A673 (cell line): ENCODE data around the gene ZNF366. TPM values are rescaled to one million over a fixed set of nuclear protein-coding genes. Genes with fewer than 3 reads are reported as not detected.

Experiments used
- BruUV-seq: library from RNA; stranded (reverse); fragments of 400-500 nt; replicated peaks from 2 replicates; lab custom pipeline; 2021; lab: Mats Ljungman, UMichigan
- CTCF ChIA-PET: fragments of 300-600 bp; sonication (Branson Sonifier 250); formaldehyde crosslinking; loops from one replicate; lab custom pipeline; 2022; ENCODE audit warnings: antibody characterized with exemption; lab: Charles Lee
- POLR2A ChIA-PET: fragments of 300-600 bp; sonication (Branson Sonifier 250); formaldehyde crosslinking; loops from one replicate; lab custom pipeline; 2022; ENCODE audit warnings: antibody characterized with exemption; ENCODE audit not compliant: low non-redundant PET; lab: Charles Lee
- DNase-seq: peaks from one replicate; pipeline ENCODE4 v3.0.0-alpha.2; 2015; ENCODE audit warnings: low spot score
- H3K27ac ChIP-seq: fragments of 200-600 bp; sonication (generic); 2 replicates; pipeline ENCODE4 v1.5.1; 2016; ENCODE audit warnings: mixed run types, low read depth, mild to moderate bottlenecking, mixed read lengths, antibody characterized with exemption, low read length; ENCODE audit not compliant: poor library complexity, severe bottlenecking
- H3K27me3 ChIP-seq: fragments of 200-600 bp; sonication (generic); replicated peaks from 2 replicates; pipeline ENCODE4 v1.6.1; 2017; ENCODE audit warnings: mixed run types, low read depth, mild to moderate bottlenecking, mixed read lengths, antibody characterized with exemption, low read length; ENCODE audit not compliant: insufficient read depth, poor library complexity
- H3K36me3 ChIP-seq: fragments of 200-600 bp; sonication (generic); 2 replicates; pipeline ENCODE4 v1.6.1; 2016; ENCODE audit warnings: mixed run types, mild to moderate bottlenecking, mixed read lengths, antibody characterized with exemption, low read length; ENCODE audit not compliant: insufficient read depth, poor library complexity, severe bottlenecking
- H3K4me1 ChIP-seq: fragments of 200-600 bp; sonication (generic); 2 replicates; pipeline ENCODE4 v1.6.1; 2017; ENCODE audit warnings: mixed run types, mild to moderate bottlenecking, mixed read lengths, antibody characterized with exemption, low read length; ENCODE audit not compliant: insufficient read depth, poor library complexity, severe bottlenecking
- H3K4me3 ChIP-seq: fragments of 200-600 bp; sonication (generic); 2 replicates; pipeline ENCODE4 v1.5.1; 2016; ENCODE audit warnings: low read depth, mixed run types, mild to moderate bottlenecking, mixed read lengths, low read length; ENCODE audit not compliant: poor library complexity, severe bottlenecking
- H3K9me3 ChIP-seq: fragments of 200-600 bp; sonication (generic); 2 replicates; pipeline ENCODE4 v1.6.1; 2016; ENCODE audit warnings: mixed run types, low read depth, mild to moderate bottlenecking, mixed read lengths, antibody characterized with exemption, low read length; ENCODE audit not compliant: poor library complexity, severe bottlenecking
- CTCF ChIP-seq: fragments of 300-800, 200-600 bp; sonication (generic); conservative IDR thresholded peaks from 2 replicates; pipeline ENCODE4 v1.5.1; 2017; ENCODE audit warnings: low read depth, mild to moderate bottlenecking, antibody characterized with exemption, low read length, moderate library complexity, mixed read lengths
- EZH2 ChIP-seq: fragments of 200-600 bp; sonication (generic); IDR thresholded peaks from 2 replicates; pipeline ENCODE4 v1.6.1; 2017; ENCODE audit warnings: borderline replicate concordance, low read depth, mild to moderate bottlenecking, mixed read lengths, antibody characterized with exemption, low read length; ENCODE audit not compliant: poor library complexity, severe bottlenecking
- intact Hi-C: fragments of 100-400 bp; cut with micrococcal nuclease; formaldehyde crosslinking; loops from one replicate; pipeline ENCODE4 v1.10.0; 2022; ENCODE audit not compliant: unreplicated experiment
- total RNA-seq: library from RNA; stranded (reverse); gene quantifications from 2 replicates; pipeline ENCODE4 v1.2.3, GENCODE V29; 2021

Gene ZNF366
- total RNA-seq, 1 experiment from 2014 or later, result not detected

GRCh38 chr5:72472666-72473422, 34.4 kb downstream of the ZNF366 start:
- H3K27me3 ChIP-seq, result no peaks in the 10 kb centered on the region
- POLR2A ChIA-PET, result no interaction called here
- no peaks in the 10 kb centered on the region for H3K4me1 ChIP-seq
- no peak overlapping the region for H3K27ac ChIP-seq
- CTCF ChIA-PET, result no interaction called here
- no peak for DNase-seq
- H3K36me3 ChIP-seq, result no peaks in the 10 kb centered on the region
- H3K9me3 ChIP-seq, result no peaks in the 10 kb centered on the region
- no peak overlapping the region for H3K4me3 ChIP-seq
- TF ChIP-seq CTCF (no peak), EZH2 (no peak)
- BruUV-seq, result no TSS peak
- intact Hi-C loops, result no loop called here

GRCh38 chr5:72472031-72472430, 35.2 kb downstream of the ZNF366 start:
- Histone ChIP-seq H3K4me3 (no peak overlapping the region), H3K36me3 (no peaks in the 10 kb centered on the region), H3K27ac (no peak overlapping the region), H3K9me3 (no peaks in the 10 kb centered on the region), H3K27me3 (no peaks in the 10 kb centered on the region), H3K4me1 (no peaks in the 10 kb centered on the region)
- ChIA-PET POLR2A (no interaction called here), CTCF (no interaction called here)
- TF ChIP-seq EZH2 (no peak), CTCF (no peak)
- intact Hi-C loops, result no loop called here
- no TSS peak for BruUV-seq
- DNase-seq, result no peak

GRCh38 chr5:72470826-72471225, 36.4 kb downstream of the ZNF366 start:
- Histone ChIP-seq H3K4me1 (no peaks in the 10 kb centered on the region), H3K27ac (no peak overlapping the region), H3K9me3 (no peaks in the 10 kb centered on the region), H3K36me3 (no peaks in the 10 kb centered on the region), H3K27me3 (no peaks in the 10 kb centered on the region), H3K4me3 (no peak overlapping the region)
- no peak for DNase-seq
- BruUV-seq, result no TSS peak
- CTCF ChIA-PET, result no interaction called here
- intact Hi-C loops, result no loop called here
- POLR2A ChIA-PET, result no interaction called here
- TF ChIP-seq EZH2 (no peak), CTCF (no peak)
